Stimulated activated CD4-positive, alpha-beta T cell treated with anti-CD3 and anti-CD28 coated beads, Interleukin-1b, Interleukin-23, amount 100 ng/mL, for 1 hour (primary cell): ENCODE data around the gene SLX4.

Experiments
- DNase-seq, 2 donors: peaks; one replicate each; pipeline ENCODE4 v3.0.0-alpha.2; 2020; ENCODE audit warnings: low read depth in 2 of 2

SLX4 gene

GRCh38 chr16:3550851-3551847 is 60.3 kb downstream of the SLX4 start:
- no peak for DNase-seq

- DNase-seq, result no peak
Measured at GRCh38 chr16:3549906-3550305, 61.5 kb downstream of the SLX4 start.

GRCh38 chr16:3548859-3549258 is 62.5 kb downstream of the SLX4 start:
- DNase-seq, result no peak

- DNase-seq, result no peak
Measured at GRCh38 chr16:3548445-3548844, 63.0 kb downstream of the SLX4 start.

GRCh38 chr16:3546986-3547682 is 64.3 kb downstream of the SLX4 start:
- DNase-seq, result no peak

GRCh38 chr16:3542601-3543373 is 68.6 kb downstream of the SLX4 start:
- DNase-seq, result no peak

GRCh38 chr16:3541527-3542155 is 69.8 kb downstream of the SLX4 start:
- DNase-seq, result no peak

- DNase-seq, result no peak
Measured at GRCh38 chr16:3538222-3538621, 73.2 kb downstream of the SLX4 start.

GRCh38 chr16:3536851-3537250 is 74.6 kb downstream of the SLX4 start:
- DNase-seq, result no peak

GRCh38 chr16:3536271-3536731 is 75.1 kb downstream of the SLX4 start:
- no peak for DNase-seq

- no peak for DNase-seq
Measured at GRCh38 chr16:3534126-3534525, 77.3 kb downstream of the SLX4 start.

GRCh38 chr16:3532741-3533140 is 78.7 kb downstream of the SLX4 start:
- no peak for DNase-seq
